ENCODE data around the gene ZNF750. TPM values are rescaled to one million over a fixed set of nuclear protein-coding genes. Genes with fewer than 3 reads are reported as not detected.

Gene ZNF750
- total and polyA plus RNA-seq, 3 donors from 2014 or later, result 0.21 to 0.63 (median 0.50) TPM

GRCh38 chr17:82817947-82818346 is 21.9 kb downstream of the ZNF750 start:
- intact Hi-C loops (cut with DNase I; ENCODE audit: low total_unique reads), result no loop called here
- H3K27ac ChIP-seq, result no peak overlapping the region
- no peaks in the 10 kb centered on the region for H3K4me1 ChIP-seq
- DNase-seq, result no peak
- 88 to 99% methylated on average over 5 of the region's 5 CpGs for WGBS, 2 donors
- H3K36me3 ChIP-seq (ENCODE audit: low read depth, missing control alignments), result no peaks in the 10 kb centered on the region
- TF ChIP-seq, protein P1, sequence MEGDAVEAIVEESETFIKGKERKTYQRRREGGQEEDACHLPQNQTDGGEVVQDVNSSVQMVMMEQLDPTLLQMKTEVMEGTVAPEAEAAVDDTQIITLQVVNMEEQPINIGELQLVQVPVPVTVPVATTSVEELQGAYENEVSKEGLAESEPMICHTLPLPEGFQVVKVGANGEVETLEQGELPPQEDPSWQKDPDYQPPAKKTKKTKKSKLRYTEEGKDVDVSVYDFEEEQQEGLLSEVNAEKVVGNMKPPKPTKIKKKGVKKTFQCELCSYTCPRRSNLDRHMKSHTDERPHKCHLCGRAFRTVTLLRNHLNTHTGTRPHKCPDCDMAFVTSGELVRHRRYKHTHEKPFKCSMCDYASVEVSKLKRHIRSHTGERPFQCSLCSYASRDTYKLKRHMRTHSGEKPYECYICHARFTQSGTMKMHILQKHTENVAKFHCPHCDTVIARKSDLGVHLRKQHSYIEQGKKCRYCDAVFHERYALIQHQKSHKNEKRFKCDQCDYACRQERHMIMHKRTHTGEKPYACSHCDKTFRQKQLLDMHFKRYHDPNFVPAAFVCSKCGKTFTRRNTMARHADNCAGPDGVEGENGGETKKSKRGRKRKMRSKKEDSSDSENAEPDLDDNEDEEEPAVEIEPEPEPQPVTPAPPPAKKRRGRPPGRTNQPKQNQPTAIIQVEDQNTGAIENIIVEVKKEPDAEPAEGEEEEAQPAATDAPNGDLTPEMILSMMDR (IDR thresholded peaks at IDR 0.05), result no peak
- H3K27me3 ChIP-seq, result no peaks in the 10 kb centered on the region
- no peak overlapping the region for H3K4me3 ChIP-seq
- no peaks in the 10 kb centered on the region for H3K9me3 ChIP-seq

- H3K4me1 ChIP-seq, result no peaks in the 10 kb centered on the region
- no peaks in the 10 kb centered on the region for H3K9me3 ChIP-seq
- no peaks in the 10 kb centered on the region for H3K36me3 ChIP-seq (ENCODE audit: low read depth, missing control alignments)
- no peak for TF ChIP-seq POLR2A (IDR thresholded peaks at IDR 0.05)
- TF ChIP-seq, protein P1 (IDR thresholded peaks at IDR 0.05), result no peak
- no peak for DNase-seq
- H3K27me3 ChIP-seq, result no peaks in the 10 kb centered on the region
- 84 to 88% methylated on average over 7 of the region's 7 CpGs for WGBS, 2 donors
- intact Hi-C loops (cut with DNase I; ENCODE audit: low total_unique reads), result no loop called here
- no peak overlapping the region for H3K27ac ChIP-seq
- H3K4me3 ChIP-seq, result no peak overlapping the region
Measured at GRCh38 chr17:82816358-82816757, 23.5 kb downstream of the ZNF750 start.

- Histone ChIP-seq H3K27me3 (no peaks in the 10 kb centered on the region), H3K4me1 (no peaks in the 10 kb centered on the region), H3K36me3 (ENCODE audit: low read depth, missing control alignments) (no peaks in the 10 kb centered on the region), H3K27ac (no peak overlapping the region), H3K9me3 (no peaks in the 10 kb centered on the region), H3K4me3 (no peak overlapping the region)
- TF ChIP-seq POLR2A (IDR thresholded peaks at IDR 0.05), result no peak
- TF ChIP-seq, protein P1 (IDR thresholded peaks at IDR 0.05), result no peak
- DNase-seq, result no peak
- 91 to 94% methylated on average over 13 of the region's 13 CpGs for WGBS, 2 donors
- intact Hi-C loops (cut with DNase I; ENCODE audit: low total_unique reads), result no loop called here
Measured at GRCh38 chr17:82815790-82816305, 24.0 kb downstream of the ZNF750 start.

- intact Hi-C loops (cut with DNase I; ENCODE audit: low total_unique reads), result no loop called here
- no peaks in the 10 kb centered on the region for H3K36me3 ChIP-seq (ENCODE audit: low read depth, missing control alignments)
Measured at GRCh38 chr17:82815354-82815753, 24.5 kb downstream of the ZNF750 start.

DNA sequence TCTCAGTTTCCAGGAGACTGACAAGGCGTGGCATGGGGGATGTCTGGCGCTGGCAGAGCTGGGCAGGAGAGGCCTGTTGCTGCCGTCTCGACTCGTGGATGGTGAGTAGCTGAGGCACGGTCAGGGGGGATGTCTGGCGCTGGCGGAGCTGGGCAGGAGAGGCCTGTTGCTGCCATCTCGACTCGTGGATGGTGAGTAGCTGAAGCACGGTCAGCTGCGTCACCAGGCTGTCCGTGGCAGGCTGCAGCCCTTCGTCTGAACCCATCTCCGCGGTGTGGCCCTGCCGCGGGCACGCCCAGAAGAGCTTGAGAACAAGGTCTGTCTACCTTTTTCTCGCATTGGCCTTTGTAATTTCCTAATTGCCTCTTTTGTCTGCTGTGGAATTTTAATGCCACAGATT is 25.0 kb downstream of the ZNF750 start:
- intact Hi-C loops (cut with DNase I; ENCODE audit: low total_unique reads), result no loop called here
- Histone ChIP-seq H3K27me3 (no peaks in the 10 kb centered on the region), H3K4me3 (no peak overlapping the region), H3K9me3 (no peaks in the 10 kb centered on the region), H3K4me1 (no peaks in the 10 kb centered on the region), H3K27ac (no peak overlapping the region), H3K36me3 (ENCODE audit: low read depth, missing control alignments) (no peaks in the 10 kb centered on the region)
- no peak for TF ChIP-seq POLR2A (IDR thresholded peaks at IDR 0.05)
- TF ChIP-seq, protein P1 (IDR thresholded peaks at IDR 0.05), result no peak
- DNase-seq, result no peak
- WGBS, 2 donors, result 97% methylated on average over 10 to 18 of the region's 20 CpGs

More at GRCh38 chr17:82815354-82815753, 24.5 kb downstream of the ZNF750 start:
- no peak for DNase-seq
- no peak overlapping the region for H3K27ac ChIP-seq
- TF ChIP-seq, protein P1 (IDR thresholded peaks at IDR 0.05), result no peak
- TF ChIP-seq POLR2A (IDR thresholded peaks at IDR 0.05), result no peak
- no peaks in the 10 kb centered on the region for H3K27me3 ChIP-seq
- no peaks in the 10 kb centered on the region for H3K9me3 ChIP-seq
- no peaks in the 10 kb centered on the region for H3K4me1 ChIP-seq
- H3K4me3 ChIP-seq, result no peak overlapping the region
- WGBS, 2 donors, result 84 to 97% methylated on average over 4 to 5 of the region's 5 CpGs
